Hippocampal formation (tissue), 2 donors: ENCODE data around the gene PCP4L1.
"Not testable (repeated sequence)": the region's sequence is repeated elsewhere in the genome, so short reads cannot be mapped to it uniquely, and the experiment has no call there.

Source experiments
- DNase-seq, 2 donors: peaks; one replicate each; lab custom pipeline; 2025; lab: John Stamatoyannopoulos, UW

PCP4L1 gene

DNA sequence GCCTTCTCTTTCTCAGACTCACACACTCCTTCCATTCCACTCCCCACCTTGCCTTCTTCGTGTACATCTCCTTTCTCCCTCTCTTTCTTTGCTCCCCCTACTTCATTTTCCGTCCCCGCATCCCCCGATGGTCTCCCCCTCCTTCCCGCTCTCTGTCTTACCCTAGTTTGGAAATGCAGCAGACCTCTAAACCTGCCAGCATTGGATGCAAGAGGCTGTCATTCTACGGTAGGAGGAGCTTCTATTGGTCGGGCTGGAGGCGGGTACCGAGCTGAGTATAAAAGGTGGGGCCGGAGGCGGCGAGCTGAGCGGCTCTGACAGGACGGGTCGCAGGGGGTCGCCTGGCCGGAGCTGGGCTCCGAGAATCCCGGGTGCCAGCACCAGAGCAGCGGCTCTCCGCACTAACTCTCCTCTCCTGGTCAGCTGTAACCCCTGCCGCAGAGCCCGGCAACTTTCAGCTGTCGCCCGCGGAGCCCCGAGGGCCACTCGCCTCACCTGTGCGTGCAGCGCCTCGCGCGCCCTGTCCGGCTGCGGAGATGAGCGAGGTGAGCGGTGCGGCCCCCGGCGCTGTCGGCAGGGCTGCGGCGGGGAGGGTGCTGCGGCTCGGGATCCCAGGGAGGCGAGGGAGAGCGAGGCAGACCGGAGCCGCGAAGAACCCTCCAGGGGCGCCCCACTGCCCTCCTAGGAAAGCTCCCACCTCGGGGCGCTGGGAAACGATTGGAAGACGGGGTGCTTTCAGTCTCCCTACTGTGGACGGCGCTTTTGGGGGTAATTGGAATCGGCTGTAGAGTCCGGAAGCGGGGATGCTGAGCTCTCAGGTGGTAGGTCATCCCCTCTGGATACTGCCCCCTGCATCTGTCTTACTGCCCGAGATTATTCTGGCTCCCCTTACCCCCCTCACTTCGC, at the start of gene PCP4L1:
Gene PCP4L1, plus strand, starts transcription at position 307 of the 906 bp plus-strand sequence. Its CDS starts 230 bp downstream, at position 537.
- DNase-seq = peak; percentile 45

DNA sequence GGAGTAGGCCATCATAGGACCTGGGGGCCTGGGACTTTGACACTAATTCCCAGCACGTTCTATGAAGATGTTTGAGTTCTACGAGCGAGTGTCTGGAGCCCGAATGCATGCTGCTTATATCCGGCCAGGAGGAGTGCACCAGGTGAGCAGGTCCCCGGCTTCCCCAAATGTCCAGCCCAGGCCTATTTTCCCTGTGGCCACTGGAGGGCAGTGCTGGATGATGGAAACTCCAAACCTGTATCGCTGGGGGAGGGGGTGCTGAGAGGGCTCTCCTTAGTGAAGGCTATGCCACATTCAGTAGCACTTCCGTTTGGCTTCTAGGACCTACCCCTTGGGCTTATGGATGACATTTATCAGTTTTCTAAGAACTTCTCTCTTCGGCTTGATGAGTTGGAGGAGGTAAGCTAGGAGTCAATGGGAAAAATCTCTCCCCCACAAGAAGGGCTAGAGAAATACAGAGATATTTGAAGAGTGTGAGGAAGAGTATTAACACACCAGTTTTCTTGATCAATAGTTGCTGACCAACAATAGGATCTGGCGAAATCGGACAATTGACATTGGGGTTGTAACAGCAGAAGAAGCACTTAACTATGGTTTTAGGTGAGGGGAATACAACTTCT, 48.6 kb upstream of the PCP4L1 start:
- DNase-seq = peak; percentile 42 to 64

DNA sequence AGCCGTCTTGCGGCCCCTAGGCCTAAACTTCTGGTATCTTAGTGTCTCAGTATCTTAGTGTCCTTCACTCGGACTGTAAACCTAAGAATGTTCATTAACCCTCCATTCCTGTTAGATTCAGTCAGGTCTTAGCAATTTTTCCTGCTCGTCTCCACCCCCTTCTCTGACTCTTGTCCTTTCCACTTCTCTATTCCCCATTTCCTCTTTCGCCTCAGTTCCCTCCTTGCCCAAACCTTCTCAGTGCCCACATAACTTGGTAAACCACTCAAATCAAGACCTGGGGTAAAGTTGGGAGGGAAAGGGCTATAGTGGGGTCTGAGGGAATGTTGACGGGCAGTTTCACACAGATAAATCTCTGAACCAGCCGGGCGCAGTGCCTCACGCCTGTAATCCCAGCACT, 44.2 kb upstream of the PCP4L1 start:
- no peak for DNase-seq

DNA sequence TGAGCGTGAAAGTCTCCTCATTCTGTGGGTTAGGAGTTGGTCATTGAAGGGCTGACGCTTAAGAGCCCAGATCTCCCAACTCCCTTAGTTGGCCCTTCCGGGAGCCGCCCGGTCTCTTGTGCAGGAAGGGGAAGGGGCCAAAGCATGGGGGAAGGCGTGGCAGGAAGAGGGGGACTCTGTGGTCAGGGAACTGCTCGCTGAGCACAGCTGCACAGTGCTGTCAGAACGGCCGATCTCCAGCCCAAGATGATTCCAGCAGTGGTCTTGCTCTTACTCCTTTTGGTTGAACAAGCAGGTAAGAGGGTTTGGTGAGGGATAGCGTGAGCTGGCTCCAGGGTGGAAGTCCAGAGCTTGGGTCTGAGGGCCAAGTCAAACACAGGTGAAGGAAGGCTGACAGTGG, 43.5 kb upstream of the PCP4L1 start, which contains the start of gene FCER1G:
Gene FCER1G, plus strand, starts transcription at position 220 of the 400 bp plus-strand sequence. Its CDS starts 27 bp downstream, at position 247.
- DNase-seq = peak in 1 of 2 donors; percentile 22

DNA sequence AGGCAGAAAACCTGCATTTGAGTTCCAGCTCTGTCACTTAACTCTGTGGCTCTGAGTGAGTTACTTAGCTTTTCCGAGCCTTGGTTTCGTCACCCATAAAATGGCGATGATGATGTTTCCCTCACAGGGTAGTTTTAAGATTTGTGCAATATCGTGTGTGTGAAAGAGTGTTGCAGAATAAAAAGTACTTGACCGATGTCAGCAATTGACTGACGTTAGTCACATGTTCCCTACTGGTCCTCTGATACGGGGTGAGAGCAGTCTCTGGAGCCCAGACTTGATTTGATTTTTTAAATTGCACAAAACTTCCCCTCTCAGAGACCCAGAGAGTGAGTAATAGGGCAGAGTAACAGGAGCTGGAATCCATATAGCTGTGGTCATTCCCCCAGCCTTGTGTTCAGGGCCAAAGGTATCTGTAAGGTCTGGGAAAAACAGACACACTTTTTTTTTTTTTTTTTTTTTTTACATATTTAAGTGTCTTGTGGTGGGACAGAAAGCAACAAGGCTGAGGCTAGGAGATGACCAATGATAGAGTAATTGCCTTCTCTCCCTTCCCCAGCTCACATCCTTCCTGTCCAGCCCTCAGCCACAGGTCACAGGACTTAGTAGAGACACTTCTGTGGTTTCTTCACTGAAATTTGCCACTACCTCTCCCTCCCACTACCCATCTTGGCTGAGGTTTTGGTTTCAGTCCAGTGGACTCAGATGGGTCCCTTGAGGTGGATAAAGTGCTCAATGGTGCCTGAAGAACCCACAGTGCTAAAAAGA, 41.4 kb upstream of the PCP4L1 start:
- DNase-seq = peak in 1 of 2 donors; percentile 6

DNA sequence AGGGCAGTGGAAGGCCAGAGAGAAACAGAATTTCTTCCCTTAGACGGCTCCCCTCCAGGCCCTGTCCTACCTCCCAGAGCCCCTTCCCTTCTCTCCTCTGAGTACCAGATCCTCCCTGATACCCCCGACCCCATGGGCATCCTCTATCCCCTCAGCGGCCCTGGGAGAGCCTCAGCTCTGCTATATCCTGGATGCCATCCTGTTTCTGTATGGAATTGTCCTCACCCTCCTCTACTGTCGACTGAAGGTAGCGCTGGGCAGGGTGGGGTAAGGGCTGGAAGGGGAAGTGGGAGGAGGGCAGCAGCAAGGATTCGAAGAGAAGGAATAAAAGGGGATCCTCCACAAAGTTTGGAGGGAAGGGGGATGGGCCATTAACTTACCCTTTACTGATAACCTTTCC, 40.7 kb upstream of the PCP4L1 start:
- DNase-seq = no peak

DNA sequence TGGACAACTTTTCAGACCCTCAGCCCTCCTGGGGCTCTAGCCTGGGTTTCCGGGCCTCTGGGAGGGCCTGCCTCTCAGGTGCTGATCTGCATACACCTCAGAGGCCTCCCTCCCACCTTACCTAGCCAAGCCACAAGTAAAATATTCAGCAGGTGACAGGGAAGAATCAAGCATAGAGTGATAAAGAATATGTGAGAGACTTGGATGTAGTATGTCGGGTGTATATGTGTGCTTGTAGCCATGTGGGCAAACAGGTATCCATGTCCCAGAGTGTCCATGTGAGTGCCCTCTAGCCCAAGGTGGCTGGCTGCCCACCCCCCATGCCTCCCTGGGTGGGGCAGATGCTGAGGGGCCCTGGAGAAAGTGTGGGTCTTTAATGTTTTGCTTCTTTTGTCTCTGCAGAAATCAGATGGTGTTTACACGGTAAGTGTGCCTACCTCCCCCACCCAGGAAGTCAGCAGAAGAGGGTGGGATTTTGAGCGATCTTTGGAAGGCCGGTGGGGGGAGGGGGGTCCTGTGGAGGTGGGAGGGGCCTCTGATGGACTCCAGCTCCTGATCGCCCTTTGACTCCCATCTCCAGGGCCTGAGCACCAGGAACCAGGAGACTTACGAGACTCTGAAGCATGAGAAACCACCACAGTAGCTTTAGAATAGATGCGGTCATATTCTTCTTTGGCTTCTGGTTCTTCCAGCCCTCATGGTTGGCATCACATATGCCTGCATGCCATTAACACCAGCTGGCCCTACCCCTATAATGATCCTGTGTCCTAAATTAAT, 40.1 kb upstream of the PCP4L1 start:
- no peak for DNase-seq

DNA sequence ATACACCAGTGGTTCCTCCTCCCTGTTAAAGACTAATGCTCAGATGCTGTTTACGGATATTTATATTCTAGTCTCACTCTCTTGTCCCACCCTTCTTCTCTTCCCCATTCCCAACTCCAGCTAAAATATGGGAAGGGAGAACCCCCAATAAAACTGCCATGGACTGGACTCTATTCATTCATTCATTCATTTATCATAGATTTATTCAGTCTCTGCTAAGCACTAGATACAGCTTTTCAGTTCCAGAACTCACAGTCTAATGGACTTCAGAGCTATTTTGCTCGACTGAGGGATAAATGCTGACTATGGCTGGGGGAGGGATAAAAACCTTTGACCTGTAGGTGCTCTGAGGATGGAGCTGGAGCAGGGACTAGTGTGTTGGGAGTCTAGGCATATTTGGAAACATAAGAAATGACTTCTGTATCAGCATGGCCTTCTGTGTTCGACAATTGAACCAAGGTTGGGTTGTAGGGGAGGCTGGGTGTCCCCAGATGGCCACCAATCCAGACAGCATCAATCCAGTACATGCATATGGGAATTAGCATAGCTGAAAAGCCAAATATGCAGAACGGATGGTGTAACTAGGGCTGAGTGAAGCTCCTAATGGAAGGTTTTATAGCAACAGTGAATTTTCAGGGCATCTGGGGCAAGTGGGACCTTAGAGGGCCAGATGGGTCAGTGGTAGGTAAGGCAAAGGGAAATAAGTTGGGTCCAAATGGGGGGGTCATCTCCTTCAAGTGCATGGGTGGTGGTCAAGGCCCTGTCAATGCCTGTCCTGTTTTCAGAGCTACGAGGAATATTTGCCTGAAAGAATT, 39.3 kb upstream of the PCP4L1 start:
- DNase-seq = no peak

DNA sequence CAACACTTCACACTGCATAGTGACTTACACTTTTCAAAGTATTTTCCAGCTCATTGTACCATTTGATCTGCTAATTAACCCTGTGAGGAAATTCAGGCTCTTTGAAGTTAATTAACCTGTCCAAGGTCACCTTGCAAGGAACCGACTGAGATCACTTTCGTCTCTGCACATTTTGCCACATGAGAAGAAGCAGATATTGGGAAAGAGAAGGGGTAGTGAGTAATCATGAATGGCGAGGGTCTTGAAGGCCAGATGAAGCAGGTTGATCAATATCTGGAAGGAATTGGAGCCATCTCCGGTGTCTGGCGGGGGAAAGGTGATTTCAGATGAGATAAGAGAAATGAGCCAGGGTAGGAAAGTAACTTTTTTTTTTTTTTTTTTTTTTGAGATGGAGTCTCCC, 38.5 kb upstream of the PCP4L1 start:
- DNase-seq = no peak

DNA sequence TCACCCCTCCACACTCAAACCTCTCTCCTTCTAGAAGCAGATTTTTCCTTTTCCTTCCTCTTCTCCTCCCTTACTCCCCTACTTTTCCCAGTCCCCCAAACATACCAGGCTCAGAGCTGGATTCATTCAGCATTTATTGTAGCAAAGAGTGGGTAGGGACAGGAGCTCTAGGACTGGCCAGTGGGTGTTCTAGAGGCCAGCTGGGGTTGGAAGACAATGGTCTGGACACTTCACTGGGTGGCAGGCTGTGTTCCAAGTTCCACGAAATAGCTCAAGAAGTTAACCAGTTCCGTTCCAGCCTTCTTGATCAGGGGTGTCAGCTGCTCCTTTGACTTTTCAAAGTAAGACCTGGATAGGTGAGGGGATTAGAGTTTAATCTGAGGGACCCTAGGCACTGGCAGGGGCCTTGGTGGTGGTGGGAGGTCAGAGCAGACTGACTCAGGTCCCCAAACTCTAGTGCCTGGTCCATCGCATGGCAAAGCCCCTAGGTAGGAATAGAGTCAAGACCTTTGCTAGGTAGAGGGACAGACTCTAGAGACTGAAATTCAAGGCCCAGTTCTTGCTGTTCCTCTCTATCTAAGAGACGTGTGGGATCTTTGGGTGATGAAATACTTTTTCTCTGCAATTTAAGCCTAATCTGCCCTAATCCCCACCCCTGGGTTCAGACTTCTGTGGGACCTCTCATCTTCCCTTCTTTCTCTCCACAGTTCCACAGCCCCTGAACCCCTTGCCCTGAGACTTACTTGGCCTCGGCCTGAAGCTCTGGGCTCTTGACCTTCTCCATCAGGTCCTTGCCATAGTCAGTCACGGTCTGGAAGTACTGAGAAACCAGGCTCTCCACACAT, 36.1 kb upstream of the PCP4L1 start:
- DNase-seq = no peak

DNA sequence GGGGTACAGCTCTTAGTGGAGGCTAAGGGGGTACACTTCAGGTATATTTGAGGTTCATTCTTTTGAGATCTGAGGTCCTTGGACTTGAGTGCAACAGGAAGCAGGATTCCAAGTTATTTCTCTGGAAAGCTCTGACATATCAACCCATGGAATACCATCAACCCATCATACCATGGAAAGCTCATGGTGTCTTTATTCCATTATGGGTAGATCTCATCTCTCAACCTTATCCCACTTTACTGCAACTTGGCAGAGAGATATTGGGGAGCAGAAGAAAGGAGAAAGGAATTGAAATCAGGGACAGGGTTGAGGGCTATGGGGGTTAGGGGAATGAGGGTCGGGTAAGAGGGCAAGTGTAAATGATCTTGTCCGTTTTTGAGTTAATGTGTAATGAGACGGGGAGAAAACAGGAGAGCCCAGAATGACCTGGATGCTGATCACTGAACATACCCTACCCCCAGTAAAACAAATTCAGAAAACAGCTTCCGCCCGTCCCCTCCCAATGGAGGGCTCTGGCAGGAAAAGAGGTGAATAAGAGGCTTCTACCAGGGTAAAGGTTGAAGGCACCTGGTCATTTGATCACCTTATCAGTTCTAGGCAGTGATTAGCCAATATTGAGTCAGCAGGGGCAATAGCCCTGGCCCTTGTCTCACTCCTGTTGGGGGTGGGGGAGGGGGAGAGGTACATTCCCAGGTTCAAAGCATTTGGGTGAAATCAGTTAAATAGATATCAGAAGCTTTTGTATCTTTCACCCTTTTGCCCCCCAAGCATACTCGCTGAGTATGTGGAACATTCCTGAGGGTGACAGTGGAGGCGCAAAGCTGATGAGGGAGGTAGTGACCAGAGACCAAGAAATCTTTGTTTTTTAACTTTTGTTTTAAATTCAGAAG, 34.5 kb upstream of the PCP4L1 start:
- DNase-seq = no peak

DNA sequence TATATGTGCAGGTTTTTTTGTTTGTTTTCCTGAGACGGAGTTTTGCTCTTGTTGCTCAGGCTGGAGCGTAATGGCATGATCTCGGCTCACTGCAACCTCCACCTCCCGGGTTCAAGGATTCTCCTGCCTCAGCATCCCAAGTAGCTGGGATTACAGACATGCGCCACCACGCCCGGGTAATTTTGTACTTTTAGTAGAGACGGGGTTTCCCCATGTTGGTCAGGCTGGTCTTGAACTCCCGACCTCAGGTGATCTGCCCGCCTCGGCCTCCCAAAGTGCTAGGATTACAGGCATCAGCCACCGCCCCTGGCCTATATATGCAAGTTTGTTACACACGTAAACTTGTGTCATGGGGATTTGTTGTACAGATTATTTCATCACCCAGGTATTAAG, 33.9 kb upstream of the PCP4L1 start:
- DNase-seq = not testable (repeated sequence)

DNA sequence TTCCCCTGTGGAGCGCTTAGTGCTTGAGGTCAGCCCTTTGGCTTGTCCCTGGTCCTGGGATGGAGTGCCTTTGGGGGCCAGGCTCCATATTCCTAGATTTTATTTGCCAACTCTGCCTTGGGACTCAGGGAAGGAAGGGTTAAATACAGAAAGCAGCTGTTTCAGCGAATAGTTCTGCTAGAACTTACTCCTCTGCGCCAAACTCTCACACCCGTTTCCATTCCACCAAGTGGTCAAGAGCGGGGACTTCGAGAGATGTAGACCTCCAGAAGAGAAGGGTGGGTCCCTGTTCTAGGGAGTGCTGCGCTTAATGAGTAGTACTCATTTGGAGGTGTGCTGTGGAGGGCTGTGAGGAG, 33.4 kb upstream of the PCP4L1 start:
- no peak for DNase-seq

DNA sequence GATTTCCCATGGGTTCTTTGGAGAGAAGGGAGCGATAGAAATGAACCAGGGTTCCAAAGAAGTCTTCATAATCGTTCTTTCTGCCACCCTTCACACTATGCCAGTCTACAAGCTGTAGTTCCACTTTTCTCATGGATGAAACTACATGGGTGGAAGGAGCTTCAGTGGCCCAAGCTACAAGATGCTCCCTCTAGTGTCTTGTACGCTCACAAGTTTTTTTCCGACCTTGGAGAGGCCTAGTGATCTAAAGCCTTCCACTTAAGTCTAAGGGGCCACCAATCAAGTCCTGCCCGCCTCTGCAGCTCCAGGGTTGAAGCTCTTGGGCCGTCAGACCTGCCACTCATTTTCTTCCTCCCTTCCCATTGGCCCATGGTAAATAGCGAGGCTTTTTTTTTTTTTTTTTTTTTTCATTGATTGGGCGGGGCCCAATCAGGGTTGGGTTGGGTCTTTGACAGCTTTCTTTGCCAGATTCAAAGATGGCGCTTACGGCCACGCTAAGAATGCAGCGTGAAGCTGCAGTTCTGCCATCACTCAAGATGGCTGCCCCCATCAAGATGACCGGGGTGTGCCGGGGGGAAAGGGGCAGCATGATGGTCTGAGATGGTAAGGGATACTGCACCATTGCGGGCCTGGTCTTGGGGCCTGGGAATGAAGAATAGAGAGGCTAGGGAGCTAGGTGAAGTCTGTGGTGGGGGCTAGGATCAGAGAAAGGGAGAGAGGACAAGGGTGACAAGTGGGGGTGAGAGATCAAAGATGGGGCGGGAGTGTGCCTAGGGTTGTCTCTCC, 32.8 kb upstream of the PCP4L1 start, which contains the start of gene TOMM40L:
Gene TOMM40L, plus strand, starts transcription at position 527 of the 786 bp plus-strand sequence. CDS start 430 bp downstream, outside the sequence.
- peak; percentile 88 to 98 for DNase-seq

DNA sequence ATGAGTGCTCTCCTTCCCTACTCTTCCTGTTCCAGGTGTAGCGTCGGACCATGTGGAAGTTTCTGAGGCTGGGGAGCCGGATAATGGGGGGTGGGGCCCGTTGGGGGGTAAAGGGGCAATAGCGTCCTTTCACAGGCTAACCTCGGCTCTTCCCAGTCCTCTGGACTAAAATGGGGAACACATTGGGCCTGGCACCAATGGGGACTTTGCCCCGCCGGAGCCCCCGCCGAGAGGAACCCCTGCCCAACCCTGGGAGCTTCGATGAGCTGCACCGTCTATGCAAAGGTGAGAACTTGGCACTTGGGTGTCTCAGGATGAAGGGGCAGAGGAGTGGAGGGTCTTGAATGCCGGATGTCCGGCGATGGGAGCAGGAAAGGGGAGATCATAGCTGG, 32.2 kb upstream of the PCP4L1 start:
- DNase-seq = no peak

DNA sequence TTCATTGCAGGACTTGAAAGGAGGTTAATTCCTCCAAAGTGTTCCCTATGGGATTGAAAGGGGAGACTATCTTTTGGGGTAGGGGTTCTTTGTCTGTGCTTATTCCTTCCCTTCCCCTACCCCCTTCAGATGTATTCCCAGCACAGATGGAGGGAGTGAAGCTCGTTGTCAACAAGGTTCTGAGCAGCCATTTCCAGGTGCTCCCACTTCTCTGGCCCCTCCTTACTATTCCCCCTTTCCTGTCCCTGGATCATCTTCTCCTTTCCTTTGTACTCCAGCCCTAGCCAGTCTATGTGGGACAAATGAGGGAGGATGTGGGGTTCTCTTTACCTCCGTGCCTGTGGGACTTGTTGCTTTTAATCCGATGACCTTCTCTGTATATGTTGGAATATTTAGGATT, 31.8 kb upstream of the PCP4L1 start:
- no peak for DNase-seq

DNA sequence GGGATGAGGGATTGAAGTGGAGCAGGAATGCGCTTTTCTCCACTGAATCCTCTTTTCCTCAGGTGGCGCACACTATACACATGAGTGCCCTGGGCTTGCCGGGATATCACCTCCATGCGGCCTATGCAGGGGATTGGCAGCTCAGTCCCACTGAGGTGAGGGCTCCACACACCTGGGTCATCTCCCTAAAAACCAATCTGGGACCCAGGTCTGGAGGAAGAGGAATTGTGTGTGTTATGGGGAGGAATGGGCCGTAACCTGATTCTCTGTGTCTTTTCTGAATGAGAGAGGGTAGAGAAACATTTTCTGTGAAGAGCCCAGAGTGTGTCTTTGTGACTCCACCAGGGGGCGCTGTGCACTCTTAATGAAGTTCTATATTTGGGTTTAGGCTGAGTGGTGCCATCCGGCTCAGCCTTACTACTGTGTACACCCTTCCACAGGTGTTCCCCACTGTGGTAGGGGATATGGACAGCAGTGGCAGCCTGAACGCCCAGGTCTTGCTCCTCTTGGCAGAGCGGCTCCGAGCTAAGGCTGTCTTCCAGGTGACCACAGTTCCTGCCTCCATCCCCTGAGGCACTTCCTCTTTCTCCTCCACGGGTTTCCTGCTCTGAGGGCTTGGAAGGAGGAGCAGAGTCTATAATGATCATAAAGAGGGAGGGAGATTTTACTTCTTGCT, 31.2 kb upstream of the PCP4L1 start:
- peak; percentile 76 to 80 for DNase-seq
